Measurements from ENCODE around the gene TMEM53. TPM values are rescaled to one million over a fixed set of nuclear protein-coding genes. Genes with fewer than 3 reads are reported as not detected.

The TMEM53 gene
- polyA plus RNA-seq, 2 donors: 3.5 to 5.0 TPM

DNA sequence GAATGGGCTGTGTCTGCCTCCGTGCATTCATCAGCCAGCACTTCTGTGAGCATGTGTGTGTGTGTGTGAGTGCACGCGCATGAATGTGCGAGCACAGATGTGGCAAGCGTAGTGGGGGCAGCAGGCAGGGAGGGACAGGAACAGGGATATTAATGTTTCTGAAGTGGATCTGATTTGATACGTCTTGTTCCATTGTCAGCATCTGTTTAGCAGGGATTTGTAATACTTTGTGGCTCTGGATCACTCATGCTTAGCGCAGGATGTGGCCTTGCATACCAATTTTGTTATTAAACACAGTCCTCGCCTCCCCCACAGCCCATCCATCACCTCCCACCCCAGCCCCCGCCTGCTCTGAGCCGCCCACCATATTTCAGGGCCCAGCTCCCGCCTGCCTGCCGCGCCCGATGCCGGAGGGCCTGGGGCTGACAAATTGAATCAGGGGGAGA is 52.4 kb downstream of the TMEM53 start:
- Histone ChIP-seq H3K4me1 (ENCODE audit: control insufficient read depth in 2 of 2, insufficient read depth in 2 of 2, low read length in 1 of 2) (peaks cover 0 to 2% of the 10 kb centered on the region in 2 donors), H3K27me3 (ENCODE audit: control insufficient read depth in 1 of 2, insufficient read depth in 2 of 2, low read length in 2 of 2) (no peaks in the 10 kb centered on the region)
- 87% methylated on average over 15 of the region's 15 CpGs for WGBS, 2 donors

DNA sequence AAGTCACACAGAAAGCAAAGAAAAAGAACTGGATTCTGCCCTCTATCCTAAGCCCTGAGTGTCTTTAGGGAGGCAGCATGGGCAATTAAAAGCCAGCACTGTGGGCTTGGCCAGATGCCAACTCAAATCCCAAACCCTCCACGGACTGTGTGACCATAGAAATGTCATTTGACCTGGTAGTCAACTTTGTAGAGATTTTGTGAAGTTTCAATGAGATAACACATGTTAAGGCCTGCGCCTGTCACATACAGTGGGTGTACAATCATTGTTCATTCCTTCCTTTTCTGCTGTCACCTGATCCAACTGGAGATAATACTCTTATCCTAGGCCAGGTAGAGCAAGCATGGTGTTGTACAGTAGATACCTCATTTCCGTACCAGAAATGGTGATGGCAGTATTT is 54.2 kb downstream of the TMEM53 start:
- WGBS, 2 donors: 75 to 77% methylated on average over 3 of the region's 3 CpGs
- no peaks in the 10 kb centered on the region for H3K9me3 ChIP-seq (ENCODE audit: control insufficient read depth in 2 of 2, insufficient read depth in 1 of 2, low read depth in 1 of 2, low read length in 1 of 2)
- no peak overlapping the region for H3K4me3 ChIP-seq (ENCODE audit: low read depth in 1 of 2, low read length in 2 of 2)
- H3K36me3 ChIP-seq (ENCODE audit: control insufficient read depth in 2 of 2, insufficient read depth in 2 of 2, low read length in 1 of 2): no peaks in the 10 kb centered on the region
- peaks cover 0 to 4% of the 10 kb centered on the region in 2 donors for H3K4me1 ChIP-seq (ENCODE audit: control insufficient read depth in 2 of 2, insufficient read depth in 2 of 2, low read length in 1 of 2)
- no peaks in the 10 kb centered on the region for H3K27me3 ChIP-seq (ENCODE audit: control insufficient read depth in 1 of 2, insufficient read depth in 2 of 2, low read length in 2 of 2)
- no peak overlapping the region for H3K27ac ChIP-seq (ENCODE audit: low read depth in 2 of 2, low read length in 1 of 2)

More for the DNA sequence above, 52.4 kb downstream of the TMEM53 start:
- Histone ChIP-seq H3K9me3 (ENCODE audit: control insufficient read depth in 2 of 2, insufficient read depth in 1 of 2, low read depth in 1 of 2, low read length in 1 of 2) (no peaks in the 10 kb centered on the region), H3K4me3 (ENCODE audit: low read depth in 1 of 2, low read length in 2 of 2) (no peak overlapping the region), H3K36me3 (ENCODE audit: control insufficient read depth in 2 of 2, insufficient read depth in 2 of 2, low read length in 1 of 2) (no peaks in the 10 kb centered on the region), H3K27ac (ENCODE audit: low read depth in 2 of 2, low read length in 1 of 2) (no peak overlapping the region)

- WGBS, 2 donors: 73 to 75% methylated on average over 12 of the region's 12 CpGs
- Histone ChIP-seq H3K27me3 (ENCODE audit: control insufficient read depth in 1 of 2, insufficient read depth in 2 of 2, low read length in 2 of 2) (no peaks in the 10 kb centered on the region), H3K27ac (ENCODE audit: low read depth in 2 of 2, low read length in 1 of 2) (peak overlapping the region in 1 of 2 donors; percentile 8), H3K4me3 (ENCODE audit: low read depth in 1 of 2, low read length in 2 of 2) (no peak overlapping the region), H3K4me1 (ENCODE audit: control insufficient read depth in 2 of 2, insufficient read depth in 2 of 2, low read length in 1 of 2) (peaks cover 0 to 4% of the 10 kb centered on the region in 2 donors), H3K36me3 (ENCODE audit: control insufficient read depth in 2 of 2, insufficient read depth in 2 of 2, low read length in 1 of 2) (no peaks in the 10 kb centered on the region), H3K9me3 (ENCODE audit: control insufficient read depth in 2 of 2, insufficient read depth in 1 of 2, low read depth in 1 of 2, low read length in 1 of 2) (no peaks in the 10 kb centered on the region)
These were observed 54.9 kb downstream of the TMEM53 start for GRCh38 chr1:44619261-44619900.

DNA sequence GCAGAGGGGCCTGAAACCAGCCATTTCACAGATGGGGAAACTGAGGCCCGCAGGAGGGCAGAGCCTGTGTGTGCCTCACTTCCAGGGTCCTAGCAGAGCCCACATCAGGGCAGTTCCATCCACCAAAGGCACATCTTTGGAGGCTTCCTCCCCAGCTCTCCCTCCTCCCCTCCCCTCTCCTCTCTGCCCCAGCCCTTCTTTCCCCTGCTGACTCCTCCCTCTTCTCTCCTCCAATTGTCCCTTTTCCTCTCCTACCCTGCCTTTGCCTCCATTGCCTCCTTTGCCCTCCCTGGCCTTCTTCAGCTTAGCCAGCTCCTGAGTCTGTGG is 56.6 kb downstream of the TMEM53 start:
- no peak overlapping the region for H3K4me3 ChIP-seq (ENCODE audit: low read depth in 1 of 2, low read length in 2 of 2)

DNA sequence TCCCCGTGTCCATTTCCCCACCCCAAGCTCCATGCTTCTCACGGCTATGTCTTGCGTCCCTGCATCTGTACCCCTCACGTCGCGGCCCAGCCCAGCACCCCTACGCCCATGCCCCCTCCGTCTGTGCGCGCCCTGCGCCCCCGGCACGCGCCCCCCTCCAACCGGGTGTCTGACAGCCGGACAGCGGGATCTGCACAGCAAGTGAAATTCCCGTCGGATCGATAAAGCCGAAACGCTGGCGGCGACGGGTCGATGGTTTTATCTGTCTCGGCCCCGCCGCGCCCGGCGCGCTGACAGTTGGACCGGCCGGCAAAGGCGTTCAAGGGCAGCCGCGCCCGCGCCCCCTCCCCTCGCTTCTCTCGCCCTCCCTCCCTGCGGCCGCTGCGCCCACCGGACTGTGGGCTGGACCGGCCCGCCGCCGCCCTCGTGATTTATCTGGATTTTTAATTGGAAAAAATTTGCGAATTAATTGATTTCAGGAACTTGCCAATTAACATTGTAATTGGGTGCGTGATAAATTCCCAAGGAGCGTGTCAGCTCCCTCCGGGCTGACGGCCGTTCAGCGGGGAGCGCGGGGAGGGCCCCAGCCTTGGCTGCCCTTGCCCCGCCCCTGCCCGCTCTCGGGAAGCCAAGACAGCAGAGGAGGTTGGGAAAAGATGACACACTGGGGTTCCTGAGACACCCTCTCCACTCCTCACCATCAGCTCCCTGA is 57.1 kb downstream of the TMEM53 start:
- Histone ChIP-seq H3K36me3 (ENCODE audit: control insufficient read depth in 2 of 2, insufficient read depth in 2 of 2, low read length in 1 of 2) (no peaks in the 10 kb centered on the region), H3K9me3 (ENCODE audit: control insufficient read depth in 2 of 2, insufficient read depth in 1 of 2, low read depth in 1 of 2, low read length in 1 of 2) (no peaks in the 10 kb centered on the region), H3K27me3 (ENCODE audit: control insufficient read depth in 1 of 2, insufficient read depth in 2 of 2, low read length in 2 of 2) (no peaks in the 10 kb centered on the region), H3K27ac (ENCODE audit: low read depth in 2 of 2, low read length in 1 of 2) (no peak overlapping the region), H3K4me1 (ENCODE audit: control insufficient read depth in 2 of 2, insufficient read depth in 2 of 2, low read length in 1 of 2) (peaks cover 0 to 4% of the 10 kb centered on the region in 2 donors), H3K4me3 (ENCODE audit: low read depth in 1 of 2, low read length in 2 of 2) (peak overlapping the region; percentile 1 to 18)
- WGBS, 2 donors: 27 to 30% methylated on average over 58 to 63 of the region's 63 CpGs

More for the DNA sequence above, 56.6 kb downstream of the TMEM53 start:
- H3K27me3 ChIP-seq (ENCODE audit: control insufficient read depth in 1 of 2, insufficient read depth in 2 of 2, low read length in 2 of 2): no peaks in the 10 kb centered on the region
- no peaks in the 10 kb centered on the region for H3K9me3 ChIP-seq (ENCODE audit: control insufficient read depth in 2 of 2, insufficient read depth in 1 of 2, low read depth in 1 of 2, low read length in 1 of 2)
- H3K4me1 ChIP-seq (ENCODE audit: control insufficient read depth in 2 of 2, insufficient read depth in 2 of 2, low read length in 1 of 2): peaks cover 0 to 4% of the 10 kb centered on the region in 2 donors
- 79 to 86% methylated on average over 1 of the region's 1 CpG for WGBS, 2 donors
- no peak overlapping the region for H3K27ac ChIP-seq (ENCODE audit: low read depth in 2 of 2, low read length in 1 of 2)
- H3K36me3 ChIP-seq (ENCODE audit: control insufficient read depth in 2 of 2, insufficient read depth in 2 of 2, low read length in 1 of 2): no peaks in the 10 kb centered on the region

DNA sequence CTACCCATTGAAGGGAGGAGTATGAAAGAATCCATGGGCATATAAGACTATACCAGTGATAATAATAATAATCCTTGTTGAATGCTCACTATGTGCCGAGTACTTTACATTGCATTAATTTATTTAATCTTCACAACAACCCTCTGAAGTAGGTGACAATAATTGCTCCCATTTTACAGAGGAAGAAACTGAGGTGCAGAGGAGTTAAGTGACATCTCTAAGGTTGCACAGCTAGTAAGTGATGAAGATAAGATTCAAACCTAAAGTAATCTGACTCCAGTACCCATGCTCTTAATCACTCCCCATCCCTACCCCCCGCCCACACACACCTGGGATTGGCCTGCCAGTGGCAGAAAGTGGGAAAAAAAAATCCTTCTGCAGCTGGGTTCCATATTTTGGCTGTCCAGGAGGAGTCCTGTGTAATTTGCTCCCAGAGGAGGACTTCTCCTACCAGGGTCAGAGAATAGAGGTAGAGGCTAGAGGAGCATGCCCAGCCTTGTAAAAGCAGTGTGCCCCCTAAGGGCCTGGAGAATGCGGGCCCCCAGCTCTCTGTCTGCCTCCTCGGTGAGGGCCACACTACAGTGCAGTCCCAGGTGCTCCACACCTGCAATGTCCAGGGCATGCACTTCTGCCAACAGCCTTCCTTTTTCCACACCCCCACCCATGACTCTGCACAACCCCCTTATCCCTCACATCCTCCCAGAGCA is 57.8 kb downstream of the TMEM53 start:
- Histone ChIP-seq H3K27ac (ENCODE audit: low read depth in 2 of 2, low read length in 1 of 2) (no peak overlapping the region), H3K4me3 (ENCODE audit: low read depth in 1 of 2, low read length in 2 of 2) (no peak overlapping the region), H3K36me3 (ENCODE audit: control insufficient read depth in 2 of 2, insufficient read depth in 2 of 2, low read length in 1 of 2) (no peaks in the 10 kb centered on the region), H3K27me3 (ENCODE audit: control insufficient read depth in 1 of 2, insufficient read depth in 2 of 2, low read length in 2 of 2) (no peaks in the 10 kb centered on the region), H3K9me3 (ENCODE audit: control insufficient read depth in 2 of 2, insufficient read depth in 1 of 2, low read depth in 1 of 2, low read length in 1 of 2) (no peaks in the 10 kb centered on the region), H3K4me1 (ENCODE audit: control insufficient read depth in 2 of 2, insufficient read depth in 2 of 2, low read length in 1 of 2) (peaks cover 0 to 4% of the 10 kb centered on the region in 2 donors)
- 68 to 73% methylated on average over 4 of the region's 4 CpGs for WGBS, 2 donors

- no peak overlapping the region for H3K27ac ChIP-seq (ENCODE audit: low read depth in 2 of 2, low read length in 1 of 2)
- H3K4me1 ChIP-seq (ENCODE audit: control insufficient read depth in 2 of 2, insufficient read depth in 2 of 2, low read length in 1 of 2): peaks cover 0 to 4% of the 10 kb centered on the region in 2 donors
- H3K9me3 ChIP-seq (ENCODE audit: control insufficient read depth in 2 of 2, insufficient read depth in 1 of 2, low read depth in 1 of 2, low read length in 1 of 2): no peaks in the 10 kb centered on the region
- WGBS, 2 donors: 88 to 90% methylated on average over 6 of the region's 6 CpGs
- H3K36me3 ChIP-seq (ENCODE audit: control insufficient read depth in 2 of 2, insufficient read depth in 2 of 2, low read length in 1 of 2): no peaks in the 10 kb centered on the region
- no peak overlapping the region for H3K4me3 ChIP-seq (ENCODE audit: low read depth in 1 of 2, low read length in 2 of 2)
- no peaks in the 10 kb centered on the region for H3K27me3 ChIP-seq (ENCODE audit: control insufficient read depth in 1 of 2, insufficient read depth in 2 of 2, low read length in 2 of 2)
These were observed 60.3 kb downstream of the TMEM53 start for GRCh38 chr1:44613941-44614340.

- Histone ChIP-seq H3K4me1 (ENCODE audit: control insufficient read depth in 2 of 2, insufficient read depth in 2 of 2, low read length in 1 of 2) (peaks cover 0 to 2% of the 10 kb centered on the region in 2 donors), H3K36me3 (ENCODE audit: control insufficient read depth in 2 of 2, insufficient read depth in 2 of 2, low read length in 1 of 2) (no peaks in the 10 kb centered on the region), H3K9me3 (ENCODE audit: control insufficient read depth in 2 of 2, insufficient read depth in 1 of 2, low read depth in 1 of 2, low read length in 1 of 2) (no peaks in the 10 kb centered on the region), H3K27ac (ENCODE audit: low read depth in 2 of 2, low read length in 1 of 2) (no peak overlapping the region), H3K27me3 (ENCODE audit: control insufficient read depth in 1 of 2, insufficient read depth in 2 of 2, low read length in 2 of 2) (no peaks in the 10 kb centered on the region), H3K4me3 (ENCODE audit: low read depth in 1 of 2, low read length in 2 of 2) (no peak overlapping the region)
- 69 to 71% methylated on average over 4 of the region's 4 CpGs for WGBS, 2 donors
These were observed 62.4 kb downstream of the TMEM53 start for GRCh38 chr1:44611866-44612265.

GRCh38 chr1:44611419-44611818 is 62.9 kb downstream of the TMEM53 start:
- Histone ChIP-seq H3K27ac (ENCODE audit: low read depth in 2 of 2, low read length in 1 of 2) (no peak overlapping the region), H3K4me1 (ENCODE audit: control insufficient read depth in 2 of 2, insufficient read depth in 2 of 2, low read length in 1 of 2) (no peaks in the 10 kb centered on the region), H3K27me3 (ENCODE audit: control insufficient read depth in 1 of 2, insufficient read depth in 2 of 2, low read length in 2 of 2) (no peaks in the 10 kb centered on the region), H3K4me3 (ENCODE audit: low read depth in 1 of 2, low read length in 2 of 2) (no peak overlapping the region), H3K36me3 (ENCODE audit: control insufficient read depth in 2 of 2, insufficient read depth in 2 of 2, low read length in 1 of 2) (no peaks in the 10 kb centered on the region), H3K9me3 (ENCODE audit: control insufficient read depth in 2 of 2, insufficient read depth in 1 of 2, low read depth in 1 of 2, low read length in 1 of 2) (no peaks in the 10 kb centered on the region)
- 73 to 78% methylated on average over 5 of the region's 5 CpGs for WGBS, 2 donors
